ENCODE measurements around the gene SEMA5B. TPM values are rescaled to one million over a fixed set of nuclear protein-coding genes. Genes with fewer than 3 reads are reported as not detected.

SEMA5B gene
- total and polyA plus RNA-seq, 2 experiments from 2014 or later, result 8.0 to 26.8 TPM

DNA sequence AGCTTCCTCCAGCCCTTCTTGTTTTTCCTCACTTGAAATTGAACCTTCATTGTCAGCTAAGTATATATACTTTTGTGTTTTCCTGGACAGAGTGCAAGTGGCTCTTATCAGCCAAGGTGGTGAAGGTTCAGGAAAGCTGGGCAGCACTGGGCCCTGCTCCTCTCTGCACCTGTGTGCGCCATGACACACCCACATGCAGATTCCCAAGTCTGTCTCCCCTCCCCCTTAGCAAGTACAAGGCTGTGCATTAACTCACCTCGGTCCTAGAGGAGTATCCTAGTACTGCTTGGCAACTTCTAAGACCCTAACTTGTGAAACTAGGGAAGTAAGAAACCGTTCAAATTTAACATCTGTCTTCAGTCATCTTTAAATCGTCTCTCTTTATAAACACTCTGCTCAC lies 146.9 kb downstream of the SEMA5B start:
- no peaks in the 10 kb centered on the region for H3K79me2 ChIP-seq (replicated peaks; ENCODE audit: insufficient read depth)
- Mint-ChIP-seq H3K36me3 (ENCODE audit: low read depth) (no peaks in the 10 kb centered on the region), H3K9me3 (no peaks in the 10 kb centered on the region), H3K27ac (no peak overlapping the region), H3K27me3 (ENCODE audit: insufficient read depth, low read depth, poor library complexity) (no peaks in the 10 kb centered on the region), H3K4me3 (no peak overlapping the region), H3K4me1 (peaks cover 12% of the 10 kb centered on the region; the same call in 2 of the 3 replicates)
- no peaks in the 10 kb centered on the region for H4K20me1 ChIP-seq (replicated peaks; ENCODE audit: insufficient read depth)
- H3K27me3 ChIP-seq (ENCODE audit: insufficient read depth), result no peaks in the 10 kb centered on the region
- H3K4me1 ChIP-seq (ENCODE audit: insufficient read depth), result no peaks in the 10 kb centered on the region; the same call in 1 of the 2 replicates
- H3F3A ChIP-seq (replicated peaks; ENCODE audit: low read depth), result no peaks in the 10 kb centered on the region
- TF ChIP-seq, protein P1, sequence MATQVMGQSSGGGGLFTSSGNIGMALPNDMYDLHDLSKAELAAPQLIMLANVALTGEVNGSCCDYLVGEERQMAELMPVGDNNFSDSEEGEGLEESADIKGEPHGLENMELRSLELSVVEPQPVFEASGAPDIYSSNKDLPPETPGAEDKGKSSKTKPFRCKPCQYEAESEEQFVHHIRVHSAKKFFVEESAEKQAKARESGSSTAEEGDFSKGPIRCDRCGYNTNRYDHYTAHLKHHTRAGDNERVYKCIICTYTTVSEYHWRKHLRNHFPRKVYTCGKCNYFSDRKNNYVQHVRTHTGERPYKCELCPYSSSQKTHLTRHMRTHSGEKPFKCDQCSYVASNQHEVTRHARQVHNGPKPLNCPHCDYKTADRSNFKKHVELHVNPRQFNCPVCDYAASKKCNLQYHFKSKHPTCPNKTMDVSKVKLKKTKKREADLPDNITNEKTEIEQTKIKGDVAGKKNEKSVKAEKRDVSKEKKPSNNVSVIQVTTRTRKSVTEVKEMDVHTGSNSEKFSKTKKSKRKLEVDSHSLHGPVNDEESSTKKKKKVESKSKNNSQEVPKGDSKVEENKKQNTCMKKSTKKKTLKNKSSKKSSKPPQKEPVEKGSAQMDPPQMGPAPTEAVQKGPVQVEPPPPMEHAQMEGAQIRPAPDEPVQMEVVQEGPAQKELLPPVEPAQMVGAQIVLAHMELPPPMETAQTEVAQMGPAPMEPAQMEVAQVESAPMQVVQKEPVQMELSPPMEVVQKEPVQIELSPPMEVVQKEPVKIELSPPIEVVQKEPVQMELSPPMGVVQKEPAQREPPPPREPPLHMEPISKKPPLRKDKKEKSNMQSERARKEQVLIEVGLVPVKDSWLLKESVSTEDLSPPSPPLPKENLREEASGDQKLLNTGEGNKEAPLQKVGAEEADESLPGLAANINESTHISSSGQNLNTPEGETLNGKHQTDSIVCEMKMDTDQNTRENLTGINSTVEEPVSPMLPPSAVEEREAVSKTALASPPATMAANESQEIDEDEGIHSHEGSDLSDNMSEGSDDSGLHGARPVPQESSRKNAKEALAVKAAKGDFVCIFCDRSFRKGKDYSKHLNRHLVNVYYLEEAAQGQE (IDR thresholded peaks at IDR 0.05; ENCODE audit: unreplicated experiment), result no peak
- TF ChIP-seq EZH2 (IDR thresholded peaks at IDR 0.05; ENCODE audit: low read depth, unreplicated experiment), result no peak
- TF ChIP-seq ZNF331 (CRISPR knock-in tag; IDR thresholded peaks at IDR 0.05; ENCODE audit: low read depth), result no peak
- TF ChIP-seq, protein P2, sequence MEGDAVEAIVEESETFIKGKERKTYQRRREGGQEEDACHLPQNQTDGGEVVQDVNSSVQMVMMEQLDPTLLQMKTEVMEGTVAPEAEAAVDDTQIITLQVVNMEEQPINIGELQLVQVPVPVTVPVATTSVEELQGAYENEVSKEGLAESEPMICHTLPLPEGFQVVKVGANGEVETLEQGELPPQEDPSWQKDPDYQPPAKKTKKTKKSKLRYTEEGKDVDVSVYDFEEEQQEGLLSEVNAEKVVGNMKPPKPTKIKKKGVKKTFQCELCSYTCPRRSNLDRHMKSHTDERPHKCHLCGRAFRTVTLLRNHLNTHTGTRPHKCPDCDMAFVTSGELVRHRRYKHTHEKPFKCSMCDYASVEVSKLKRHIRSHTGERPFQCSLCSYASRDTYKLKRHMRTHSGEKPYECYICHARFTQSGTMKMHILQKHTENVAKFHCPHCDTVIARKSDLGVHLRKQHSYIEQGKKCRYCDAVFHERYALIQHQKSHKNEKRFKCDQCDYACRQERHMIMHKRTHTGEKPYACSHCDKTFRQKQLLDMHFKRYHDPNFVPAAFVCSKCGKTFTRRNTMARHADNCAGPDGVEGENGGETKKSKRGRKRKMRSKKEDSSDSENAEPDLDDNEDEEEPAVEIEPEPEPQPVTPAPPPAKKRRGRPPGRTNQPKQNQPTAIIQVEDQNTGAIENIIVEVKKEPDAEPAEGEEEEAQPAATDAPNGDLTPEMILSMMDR (conservative IDR thresholded peaks at IDR 0.05; ENCODE audit: low read depth in 2 of 2), result no peak
- TF ChIP-seq, protein P3, sequence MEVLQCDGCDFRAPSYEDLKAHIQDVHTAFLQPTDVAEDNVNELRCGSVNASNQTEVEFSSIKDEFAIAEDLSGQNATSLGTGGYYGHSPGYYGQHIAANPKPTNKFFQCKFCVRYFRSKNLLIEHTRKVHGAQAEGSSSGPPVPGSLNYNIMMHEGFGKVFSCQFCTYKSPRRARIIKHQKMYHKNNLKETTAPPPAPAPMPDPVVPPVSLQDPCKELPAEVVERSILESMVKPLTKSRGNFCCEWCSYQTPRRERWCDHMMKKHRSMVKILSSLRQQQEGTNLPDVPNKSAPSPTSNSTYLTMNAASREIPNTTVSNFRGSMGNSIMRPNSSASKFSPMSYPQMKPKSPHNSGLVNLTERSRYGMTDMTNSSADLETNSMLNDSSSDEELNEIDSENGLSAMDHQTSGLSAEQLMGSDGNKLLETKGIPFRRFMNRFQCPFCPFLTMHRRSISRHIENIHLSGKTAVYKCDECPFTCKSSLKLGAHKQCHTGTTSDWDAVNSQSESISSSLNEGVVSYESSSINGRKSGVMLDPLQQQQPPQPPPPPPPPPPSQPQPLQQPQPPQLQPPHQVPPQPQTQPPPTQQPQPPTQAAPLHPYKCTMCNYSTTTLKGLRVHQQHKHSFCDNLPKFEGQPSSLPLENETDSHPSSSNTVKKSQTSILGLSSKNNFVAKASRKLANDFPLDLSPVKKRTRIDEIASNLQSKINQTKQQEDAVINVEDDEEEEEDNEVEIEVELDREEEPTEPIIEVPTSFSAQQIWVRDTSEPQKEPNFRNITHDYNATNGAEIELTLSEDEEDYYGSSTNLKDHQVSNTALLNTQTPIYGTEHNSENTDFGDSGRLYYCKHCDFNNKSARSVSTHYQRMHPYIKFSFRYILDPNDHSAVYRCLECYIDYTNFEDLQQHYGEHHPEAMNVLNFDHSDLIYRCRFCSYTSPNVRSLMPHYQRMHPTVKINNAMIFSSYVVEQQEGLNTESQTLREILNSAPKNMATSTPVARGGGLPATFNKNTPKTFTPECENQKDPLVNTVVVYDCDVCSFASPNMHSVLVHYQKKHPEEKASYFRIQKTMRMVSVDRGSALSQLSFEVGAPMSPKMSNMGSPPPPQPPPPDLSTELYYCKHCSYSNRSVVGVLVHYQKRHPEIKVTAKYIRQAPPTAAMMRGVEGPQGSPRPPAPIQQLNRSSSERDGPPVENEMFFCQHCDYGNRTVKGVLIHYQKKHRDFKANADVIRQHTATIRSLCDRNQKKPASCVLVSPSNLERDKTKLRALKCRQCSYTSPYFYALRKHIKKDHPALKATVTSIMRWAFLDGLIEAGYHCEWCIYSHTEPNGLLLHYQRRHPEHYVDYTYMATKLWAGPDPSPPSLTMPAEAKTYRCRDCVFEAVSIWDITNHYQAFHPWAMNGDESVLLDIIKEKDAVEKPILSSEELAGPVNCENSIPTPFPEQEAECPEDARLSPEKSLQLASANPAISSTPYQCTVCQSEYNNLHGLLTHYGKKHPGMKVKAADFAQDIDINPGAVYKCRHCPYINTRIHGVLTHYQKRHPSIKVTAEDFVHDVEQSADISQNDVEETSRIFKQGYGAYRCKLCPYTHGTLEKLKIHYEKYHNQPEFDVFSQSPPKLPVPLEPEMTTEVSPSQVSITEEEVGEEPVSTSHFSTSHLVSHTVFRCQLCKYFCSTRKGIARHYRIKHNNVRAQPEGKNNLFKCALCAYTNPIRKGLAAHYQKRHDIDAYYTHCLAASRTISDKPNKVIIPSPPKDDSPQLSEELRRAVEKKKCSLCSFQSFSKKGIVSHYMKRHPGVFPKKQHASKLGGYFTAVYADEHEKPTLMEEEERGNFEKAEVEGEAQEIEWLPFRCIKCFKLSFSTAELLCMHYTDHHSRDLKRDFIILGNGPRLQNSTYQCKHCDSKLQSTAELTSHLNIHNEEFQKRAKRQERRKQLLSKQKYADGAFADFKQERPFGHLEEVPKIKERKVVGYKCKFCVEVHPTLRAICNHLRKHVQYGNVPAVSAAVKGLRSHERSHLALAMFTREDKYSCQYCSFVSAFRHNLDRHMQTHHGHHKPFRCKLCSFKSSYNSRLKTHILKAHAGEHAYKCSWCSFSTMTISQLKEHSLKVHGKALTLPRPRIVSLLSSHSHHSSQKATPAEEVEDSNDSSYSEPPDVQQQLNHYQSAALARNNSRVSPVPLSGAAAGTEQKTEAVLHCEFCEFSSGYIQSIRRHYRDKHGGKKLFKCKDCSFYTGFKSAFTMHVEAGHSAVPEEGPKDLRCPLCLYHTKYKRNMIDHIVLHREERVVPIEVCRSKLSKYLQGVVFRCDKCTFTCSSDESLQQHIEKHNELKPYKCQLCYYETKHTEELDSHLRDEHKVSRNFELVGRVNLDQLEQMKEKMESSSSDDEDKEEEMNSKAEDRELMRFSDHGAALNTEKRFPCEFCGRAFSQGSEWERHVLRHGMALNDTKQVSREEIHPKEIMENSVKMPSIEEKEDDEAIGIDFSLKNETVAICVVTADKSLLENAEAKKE (CRISPR knock-in tag; IDR thresholded peaks at IDR 0.05), result no peak
- TF ChIP-seq NANOG (IDR thresholded peaks at IDR 0.05; ENCODE audit: borderline replicate concordance), result no peak
- no peak for TF ChIP-seq STAT1 (IDR thresholded peaks at IDR 0.05; ENCODE audit: unreplicated experiment)
- no peak for TF ChIP-seq POLR2AphosphoS5 (IDR thresholded peaks at IDR 0.05; ENCODE audit: low read depth)
- TF ChIP-seq EZH2phosphoT487 (IDR thresholded peaks at IDR 0.05; ENCODE audit: unreplicated experiment), result no peak
- TF ChIP-seq CREB1 (CRISPR knock-in tag; IDR thresholded peaks at IDR 0.05; ENCODE audit: low read depth), result no peak
- no peak for TF ChIP-seq ZNF114 (CRISPR knock-in tag; IDR thresholded peaks at IDR 0.05)
- TF ChIP-seq JUNB (IDR thresholded peaks at IDR 0.05; ENCODE audit: unreplicated experiment), result no peak
- TF ChIP-seq, protein P4, sequence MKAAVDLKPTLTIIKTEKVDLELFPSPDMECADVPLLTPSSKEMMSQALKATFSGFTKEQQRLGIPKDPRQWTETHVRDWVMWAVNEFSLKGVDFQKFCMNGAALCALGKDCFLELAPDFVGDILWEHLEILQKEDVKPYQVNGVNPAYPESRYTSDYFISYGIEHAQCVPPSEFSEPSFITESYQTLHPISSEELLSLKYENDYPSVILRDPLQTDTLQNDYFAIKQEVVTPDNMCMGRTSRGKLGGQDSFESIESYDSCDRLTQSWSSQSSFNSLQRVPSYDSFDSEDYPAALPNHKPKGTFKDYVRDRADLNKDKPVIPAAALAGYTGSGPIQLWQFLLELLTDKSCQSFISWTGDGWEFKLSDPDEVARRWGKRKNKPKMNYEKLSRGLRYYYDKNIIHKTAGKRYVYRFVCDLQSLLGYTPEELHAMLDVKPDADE (IDR thresholded peaks at IDR 0.05), result no peak
- no peak overlapping the region for H3K4me2 ChIP-seq
- no peak overlapping the region for H3K27ac ChIP-seq (ENCODE audit: low read depth)
- ATAC-seq (peak; percentile 99), DNase-seq (ENCODE audit: low spot score) (peak; percentile 71)
- no peaks in the 10 kb centered on the region for H3K36me3 ChIP-seq (ENCODE audit: insufficient read depth)
- H3K9me2 ChIP-seq (ENCODE audit: insufficient read depth), result no peaks in the 10 kb centered on the region
- H3K4me3 ChIP-seq, result no peak overlapping the region
- H2AFZ ChIP-seq, result no peak overlapping the region
